IPS-NIHi11 (cell line): ENCODE results near the gene ADSS1.
A peak's percentile ranks its signal among the peaks of the same experiment; 100 is the strongest.

Experiments used
- DNase-seq: peaks from one replicate; pipeline ENCODE4 v3.0.0; 2012; ENCODE audit warnings: mixed read lengths, low spot score

ADSS1 gene

GRCh38 chr14:104769324-104770071 is 45.5 kb downstream of the ADSS1 start:
- DNase-seq, result no peak

DNA sequence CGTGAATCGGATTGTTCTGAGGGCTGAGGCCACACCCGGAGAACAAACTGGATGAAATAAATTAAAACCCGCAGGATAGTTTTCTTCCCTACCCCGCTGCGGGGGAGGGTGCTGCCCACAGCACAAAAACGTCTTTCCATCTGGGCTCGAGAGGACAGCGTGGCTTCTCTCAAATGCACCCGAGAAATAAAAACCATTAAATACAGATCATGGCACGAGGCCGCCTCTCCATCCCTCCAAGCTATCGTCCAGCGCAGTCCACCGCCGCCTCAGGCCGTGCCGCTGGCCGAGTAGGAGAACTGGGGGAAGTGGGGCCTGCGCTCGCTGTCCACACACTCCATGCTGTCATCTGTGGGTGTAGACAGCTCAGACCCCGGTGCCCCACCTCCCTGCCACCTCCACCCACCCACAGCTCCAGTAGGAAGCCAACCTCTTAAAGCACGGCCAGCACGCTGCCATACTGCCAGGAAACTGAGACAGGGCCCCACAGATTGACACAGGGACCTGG is 46.1 kb downstream of the ADSS1 start:
- DNase-seq, result no peak

DNA sequence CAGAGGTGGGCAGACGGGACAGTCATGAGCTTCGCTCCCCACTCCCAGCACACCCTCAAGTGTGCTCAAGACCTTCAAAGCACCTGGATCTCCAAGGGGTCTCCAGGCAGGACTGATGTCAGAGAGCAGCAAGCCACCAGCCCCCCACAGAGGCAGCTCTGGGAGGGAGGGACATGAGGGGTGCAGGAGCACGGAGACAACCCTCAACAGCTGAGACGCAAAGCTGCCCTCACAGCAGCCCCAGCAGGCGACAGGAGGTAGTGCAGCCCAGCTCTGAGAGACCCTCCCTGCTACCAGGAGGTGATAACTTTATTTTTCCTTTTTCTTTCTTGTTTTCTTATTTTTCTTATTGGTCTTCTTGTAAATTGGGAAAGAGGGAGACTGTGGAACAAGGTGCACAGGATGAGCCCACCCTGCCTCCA is 46.8 kb downstream of the ADSS1 start:
- no peak for DNase-seq

- no peak for DNase-seq
Observed at GRCh38 chr14:104771374-104771773, 47.3 kb downstream of the ADSS1 start.

GRCh38 chr14:104771918-104772706 is 48.1 kb downstream of the ADSS1 start:
- no peak for DNase-seq

DNA sequence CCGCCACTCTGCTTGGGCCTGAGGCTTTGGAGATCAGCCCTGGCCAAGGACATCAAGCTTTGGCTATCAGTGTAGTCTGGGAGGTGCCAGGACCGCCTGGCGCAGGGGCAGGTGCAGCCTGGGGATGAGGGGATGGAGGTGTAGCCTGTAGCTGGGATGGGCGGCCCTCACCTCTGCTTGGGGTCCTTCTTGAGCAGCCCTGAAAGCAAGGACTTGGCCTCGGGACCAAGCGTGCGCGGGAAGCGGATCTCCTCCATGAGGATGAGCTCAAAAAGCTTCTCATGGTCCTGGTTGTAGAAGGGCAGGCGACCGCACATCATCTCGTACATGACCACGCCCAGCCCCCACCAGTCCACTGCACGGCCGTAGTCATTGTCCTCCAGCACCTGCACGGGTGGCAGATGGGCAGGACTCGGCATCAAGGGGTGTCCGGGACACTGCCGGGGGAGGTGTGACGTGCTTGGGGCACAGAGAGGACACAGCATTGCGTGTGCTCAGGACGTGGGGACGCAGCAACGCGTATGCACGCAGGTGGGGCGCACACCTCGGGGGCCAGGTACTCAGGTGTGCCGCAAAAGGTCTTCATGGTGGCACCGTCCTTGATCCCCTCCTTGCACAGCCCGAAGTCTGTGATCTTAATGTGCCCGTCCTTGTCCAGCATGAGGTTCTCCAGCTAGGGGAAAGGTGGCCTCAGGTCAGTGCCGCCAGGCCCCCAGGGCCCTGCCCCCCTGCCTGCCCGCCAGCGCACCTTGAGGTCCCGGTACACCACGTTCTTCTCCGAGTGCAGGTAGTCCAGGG is 48.9 kb downstream of the ADSS1 start:
- no peak for DNase-seq

GRCh38 chr14:104773505-104774452 is 49.8 kb downstream of the ADSS1 start:
- no peak for DNase-seq

DNA sequence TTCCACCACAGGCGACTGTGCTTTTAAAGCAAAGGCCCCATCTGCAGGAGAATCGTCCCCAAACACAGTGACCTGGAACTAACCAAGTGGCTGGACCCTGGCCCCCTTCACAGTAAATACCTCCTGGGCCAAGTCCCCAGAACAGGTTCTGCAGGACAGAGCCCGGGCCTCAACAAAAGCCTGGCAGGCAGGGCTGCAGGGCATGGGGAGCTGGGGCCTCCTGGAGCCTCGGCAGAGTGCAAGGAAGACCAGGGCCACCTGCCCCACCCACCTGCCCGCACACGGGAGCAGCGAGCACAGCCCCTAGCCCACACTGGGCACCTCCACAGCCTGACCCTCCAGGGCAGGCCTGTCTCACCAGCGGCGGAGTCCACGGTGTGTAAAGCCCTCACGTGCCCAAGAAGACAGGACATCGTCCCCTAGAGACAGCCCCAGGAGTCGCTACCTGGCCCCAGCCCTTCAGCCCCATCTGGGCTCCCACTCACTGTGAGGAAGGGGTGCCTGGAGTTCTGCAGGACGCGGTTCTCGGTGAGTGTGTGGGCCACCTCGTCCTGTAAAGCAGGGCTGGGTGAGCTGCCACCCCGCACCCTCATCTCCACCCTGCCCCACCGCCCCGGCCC is 50.5 kb downstream of the ADSS1 start:
- DNase-seq, result no peak

DNA sequence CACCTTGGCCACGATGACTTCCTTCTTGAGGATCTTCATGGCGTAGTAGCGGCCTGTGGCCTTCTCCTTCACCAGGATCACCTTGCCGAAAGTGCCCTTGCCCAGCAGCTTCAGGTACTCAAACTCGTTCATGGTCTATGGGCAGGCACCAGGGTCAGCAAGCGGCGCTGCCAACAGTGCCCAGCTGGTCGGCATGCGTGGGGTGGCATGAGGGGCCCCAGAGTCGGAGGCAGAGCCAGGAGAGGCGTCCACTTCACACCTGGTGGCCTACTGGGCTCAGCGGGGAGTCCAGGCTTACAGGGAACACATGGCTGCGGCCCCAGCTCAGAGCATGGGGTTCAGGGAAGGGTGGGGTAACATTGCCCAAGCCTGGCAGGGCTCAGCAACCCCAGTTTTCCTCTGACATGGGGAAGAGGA is 51.1 kb downstream of the ADSS1 start:
- DNase-seq, result no peak

DNA sequence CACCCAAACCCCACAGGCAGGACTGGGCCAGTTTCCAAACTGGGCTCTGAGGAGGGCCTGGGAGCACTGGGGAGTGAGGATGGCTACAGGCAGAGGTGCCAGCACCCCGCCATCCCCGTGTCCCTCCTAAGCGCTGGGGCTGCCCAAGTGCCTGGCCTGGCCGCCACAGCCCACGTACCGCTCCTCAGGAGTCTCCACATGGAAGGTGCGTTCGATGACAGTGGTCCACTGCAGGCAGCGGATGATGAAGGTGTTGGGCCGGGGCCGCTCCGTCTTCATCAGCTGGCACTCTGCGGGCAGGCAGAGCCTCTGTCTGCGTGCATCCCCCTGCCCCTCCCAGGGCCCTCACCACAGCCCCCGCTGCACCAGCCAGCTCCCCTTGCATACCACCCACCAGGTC is 52.5 kb downstream of the ADSS1 start:
- no peak for DNase-seq

GRCh38 chr14:104776961-104777807 is 53.2 kb downstream of the ADSS1 start:
- peak; percentile 72 for DNase-seq

GRCh38 chr14:104777808-104778249 is 53.8 kb downstream of the ADSS1 start:
- no peak for DNase-seq

DNA sequence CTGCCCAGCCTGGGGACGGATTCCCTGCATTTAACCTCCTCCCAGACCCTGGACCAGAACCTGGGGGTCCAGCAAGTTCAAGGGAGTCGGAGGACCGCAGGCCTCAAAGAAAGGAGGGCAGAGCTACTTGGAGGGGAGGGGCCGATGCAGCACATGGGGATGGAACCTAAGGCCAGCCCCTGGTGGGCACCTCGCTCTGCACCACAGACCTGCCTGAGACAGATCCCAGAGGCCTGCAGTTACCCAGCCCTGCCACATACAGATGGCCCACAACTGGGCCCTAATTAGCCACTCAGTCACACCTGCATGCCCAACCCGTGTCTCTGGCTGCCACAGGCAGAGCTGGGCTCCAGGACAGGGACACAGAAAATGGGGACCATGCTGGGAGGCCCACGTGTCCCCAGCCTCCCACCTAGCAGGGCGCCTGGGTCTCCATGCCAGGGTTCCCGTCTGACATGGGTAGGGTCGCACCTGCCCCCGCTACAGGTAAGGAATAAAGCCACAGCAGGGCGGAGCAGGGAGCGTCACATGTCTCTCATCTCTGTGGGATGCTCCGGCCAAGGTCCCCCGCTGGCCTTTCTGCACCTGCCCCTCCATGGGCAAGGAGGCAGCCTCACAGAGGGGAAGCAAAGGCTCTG is 54.8 kb downstream of the ADSS1 start:
- no peak for DNase-seq

GRCh38 chr14:104779776-104780512 is 55.9 kb downstream of the ADSS1 start:
- DNase-seq, result no peak

GRCh38 chr14:104780513-104781030 is 56.5 kb downstream of the ADSS1 start:
- DNase-seq, result no peak

- no peak for DNase-seq
Observed at GRCh38 chr14:104781271-104782077, 57.4 kb downstream of the ADSS1 start.

DNA sequence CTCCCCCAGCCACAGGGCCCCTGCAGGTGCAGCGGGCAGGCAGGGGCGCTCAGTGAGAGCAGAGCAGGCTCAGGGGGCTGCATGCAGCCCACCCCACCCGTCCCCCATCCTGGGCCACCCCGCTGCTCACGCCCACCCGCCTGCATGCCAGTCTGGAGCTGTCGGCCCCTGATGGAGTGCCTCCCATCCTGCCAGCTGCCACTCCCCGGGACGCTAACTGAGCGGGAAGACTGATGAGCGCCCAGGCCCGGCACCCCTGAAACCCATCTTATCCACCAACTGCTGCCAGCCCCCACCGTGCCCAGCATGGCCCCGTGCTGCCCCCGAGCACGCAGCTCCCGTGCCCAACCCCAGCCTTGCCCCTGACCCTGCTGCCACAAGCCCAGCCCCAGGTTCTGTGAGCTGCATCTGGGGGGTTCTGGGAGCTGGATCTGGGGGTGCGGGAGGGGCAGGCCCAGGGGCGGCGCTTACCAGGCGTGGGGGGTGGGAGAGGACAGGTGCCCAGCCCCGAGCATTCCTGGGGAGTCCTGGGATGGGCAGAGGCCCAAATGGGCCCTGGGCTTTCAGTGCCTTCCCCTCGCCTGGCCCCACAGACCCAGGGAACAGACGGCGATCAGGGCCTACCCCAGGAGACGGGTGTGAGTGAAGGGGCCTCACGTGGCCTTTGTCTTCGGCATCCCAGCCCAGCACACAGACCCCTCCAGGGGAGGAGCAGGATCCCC is 58.2 kb downstream of the ADSS1 start:
- DNase-seq, result no peak
